GM23338 (cell line): ENCODE results near the gene GBF1. TPM values are rescaled to one million over a fixed set of nuclear protein-coding genes. Genes with fewer than 3 reads are reported as not detected.
"Not testable (repeated sequence)": the region's sequence is repeated elsewhere in the genome, so short reads cannot be mapped to it uniquely, and the experiment has no call there.

Experiments used
- ATAC-seq: fragments of 200-7000 bp; cut with Tn5 transposase; 3 replicates; pipeline ENCODE4 v1.9.1; 2020
- DNase-seq: peaks from one replicate; pipeline ENCODE4 v3.0.0-alpha.2; 2015; ENCODE audit warnings: low spot score
- H2AFZ ChIP-seq: fragments of 200-600 bp; sonication (generic); 2 replicates; pipeline ENCODE4 v1.8.0; 2016; ENCODE audit warnings: antibody characterized with exemption, mild to moderate bottlenecking, moderate library complexity
- H3F3A ChIP-seq: fragments of 200-600 bp; sonication (generic); replicated peaks from 2 replicates; pipeline ENCODE4 v1.8.0; 2017; ENCODE audit warnings: antibody characterized with exemption, mixed run types, low read depth
- H3K27ac ChIP-seq: fragments of 200-600 bp; sonication (generic); 2 replicates; pipeline ENCODE4 v1.6.1; 2016; ENCODE audit warnings: low read depth
- H3K27me3 ChIP-seq: fragments of 200-600 bp; sonication (generic); 2 replicates; pipeline ENCODE4 v1.8.0; 2016; ENCODE audit warnings: mild to moderate bottlenecking, mixed run types, moderate library complexity; ENCODE audit not compliant: insufficient read depth
- H3K36me3 ChIP-seq: fragments of 200-600 bp; sonication (generic); 2 replicates; pipeline ENCODE4 v1.8.0; 2016; ENCODE audit warnings: mild to moderate bottlenecking; ENCODE audit not compliant: insufficient read depth
- H3K4me1 ChIP-seq: fragments of 200-600 bp; sonication (generic); 2 replicates; pipeline ENCODE4 v1.8.0; 2016; ENCODE audit warnings: mild to moderate bottlenecking, moderate library complexity; ENCODE audit not compliant: insufficient read depth
- H3K4me2 ChIP-seq: fragments of 200-600 bp; sonication (generic); 2 replicates; pipeline ENCODE4 v1.7.1; 2017; ENCODE audit warnings: mixed run types
- H3K4me3 ChIP-seq: fragments of 200-600 bp; sonication (generic); 2 replicates; pipeline ENCODE4 v1.6.1; 2016; ENCODE audit warnings: mixed run types
- H3K79me2 ChIP-seq: fragments of 200-600 bp; sonication (generic); replicated peaks from 2 replicates; pipeline ENCODE4 v1.8.0; 2017; ENCODE audit warnings: mild to moderate bottlenecking; ENCODE audit not compliant: insufficient read depth
- H3K9me2 ChIP-seq: fragments of 200-600 bp; sonication (generic); 2 replicates; pipeline ENCODE4 v1.8.0; 2017; ENCODE audit not compliant: insufficient read depth
- H4K20me1 ChIP-seq: fragments of 200-600 bp; sonication (generic); replicated peaks from 2 replicates; pipeline ENCODE4 v1.8.0; 2017; ENCODE audit warnings: mild to moderate bottlenecking; ENCODE audit not compliant: insufficient read depth
- H3K27ac Mint-ChIP-seq: 2 replicates; pipeline ENCODE4 v1.8.0; 2020; ENCODE audit warnings: inconsistent platforms, mild to moderate bottlenecking, moderate library complexity, mixed read lengths
- H3K27me3 Mint-ChIP-seq: 3 replicates; pipeline ENCODE4 v1.8.0; 2022; ENCODE audit warnings: low read depth, mild to moderate bottlenecking, moderate library complexity, mixed read lengths, inconsistent platforms; ENCODE audit not compliant: insufficient read depth, poor library complexity
- H3K36me3 Mint-ChIP-seq: 3 replicates; pipeline ENCODE4 v1.8.0; 2021; ENCODE audit warnings: low read depth, mild to moderate bottlenecking, inconsistent platforms, moderate library complexity, mixed read lengths
- H3K4me1 Mint-ChIP-seq: 3 replicates; pipeline ENCODE4 v1.8.0; 2020; ENCODE audit warnings: mild to moderate bottlenecking, inconsistent platforms, mixed read lengths
- H3K4me3 Mint-ChIP-seq: 3 replicates; pipeline ENCODE4 v1.8.0; 2021; ENCODE audit warnings: moderate library complexity, mild to moderate bottlenecking, inconsistent platforms, mixed read lengths
- H3K9me3 Mint-ChIP-seq: 3 replicates; pipeline ENCODE4 v1.8.0; 2020; ENCODE audit warnings: moderate library complexity, mild to moderate bottlenecking, inconsistent platforms, mixed read lengths
- CREB1 ChIP-seq: fragments of 250-450 bp; sonication (Bioruptor Pico); IDR thresholded peaks from 2 replicates; pipeline ENCODE4 v1.5.0; 2020; ENCODE audit warnings: low read depth, mild to moderate bottlenecking, moderate library complexity
- JUNB ChIP-seq: IDR thresholded peaks from one replicate; pipeline ENCODE4 v1.6.1; 2016; ENCODE audit warnings: antibody characterized with exemption; ENCODE audit not compliant: unreplicated experiment
- NANOG ChIP-seq: IDR thresholded peaks from 2 replicates; pipeline ENCODE4 v1.6.1; 2016; ENCODE audit warnings: antibody characterized with exemption, borderline replicate concordance
- STAT1 ChIP-seq: IDR thresholded peaks from one replicate; pipeline ENCODE4 v1.6.1; 2016; ENCODE audit warnings: antibody characterized with exemption; ENCODE audit not compliant: unreplicated experiment
- ZNF114 ChIP-seq: fragments of 250-450 bp; sonication (Bioruptor Pico); IDR thresholded peaks from 2 replicates; pipeline ENCODE4 v1.5.0; 2020; ENCODE audit warnings: mild to moderate bottlenecking, moderate library complexity
- ZNF331 ChIP-seq: fragments of 250-450 bp; sonication (Bioruptor Pico); IDR thresholded peaks from 2 replicates; pipeline ENCODE4 v1.5.0; 2020; ENCODE audit warnings: low read depth, mild to moderate bottlenecking, moderate library complexity
- polyA plus RNA-seq: library from polyadenylated mRNA; unstranded; fragments of >200 nt; fragmentation: Nextera tagmentation; extraction: Ambion mirVana; gene quantifications from 2 replicates; pipeline ENCODE4 v1.2.1, GENCODE V29; 2016
- total RNA-seq: library from RNA; depleted of rRNA; stranded (reverse); fragments of >200 nt; shearing (Covaris generic); gene quantifications from 2 replicates; pipeline ENCODE4 v1.2.3, GENCODE V29; 2014
- TF ChIP-seq, protein P1 (sequence below): IDR thresholded peaks from one replicate; pipeline ENCODE4 v1.6.1; 2018; ENCODE audit warnings: antibody characterized with exemption; ENCODE audit not compliant: unreplicated experiment
- TF ChIP-seq, protein P2 (sequence below), 2 experiments: fragments of 200-600 bp in 1 of 2; sonication (generic) in 1 of 2; conservative IDR thresholded peaks; 2 replicates each; pipeline versions ENCODE4 v1.5.1 to v1.6.1; 2016 to 2017; ENCODE audit warnings: antibody characterized with exemption in 2 of 2, low read depth in 2 of 2, mild to moderate bottlenecking in 2 of 2, moderate library complexity in 1 of 2

GBF1 gene
- total and polyA plus RNA-seq, 2 experiments from 2014 or later: 6.5 to 27.2 TPM

GRCh38 chr10:102247734-102248133 lies 2.4 kb downstream of the GBF1 start:
- peaks cover 15% of the 10 kb centered on the region for H3K4me1 ChIP-seq
- ATAC-seq (no peak), DNase-seq (no peak)
- H3K27me3 ChIP-seq: peaks cover 13% of the 10 kb centered on the region
- no peak overlapping the region for H3K4me3 Mint-ChIP-seq
- no peak overlapping the region for H2AFZ ChIP-seq
- H3K9me3 Mint-ChIP-seq: no peaks in the 10 kb centered on the region; the same call in 2 of the 3 replicates
- no peaks in the 10 kb centered on the region for H3K36me3 ChIP-seq
- no peaks in the 10 kb centered on the region for H3F3A ChIP-seq
- no peaks in the 10 kb centered on the region for H3K9me2 ChIP-seq
- no peak overlapping the region for H3K4me2 ChIP-seq
- TF ChIP-seq, protein P1, sequence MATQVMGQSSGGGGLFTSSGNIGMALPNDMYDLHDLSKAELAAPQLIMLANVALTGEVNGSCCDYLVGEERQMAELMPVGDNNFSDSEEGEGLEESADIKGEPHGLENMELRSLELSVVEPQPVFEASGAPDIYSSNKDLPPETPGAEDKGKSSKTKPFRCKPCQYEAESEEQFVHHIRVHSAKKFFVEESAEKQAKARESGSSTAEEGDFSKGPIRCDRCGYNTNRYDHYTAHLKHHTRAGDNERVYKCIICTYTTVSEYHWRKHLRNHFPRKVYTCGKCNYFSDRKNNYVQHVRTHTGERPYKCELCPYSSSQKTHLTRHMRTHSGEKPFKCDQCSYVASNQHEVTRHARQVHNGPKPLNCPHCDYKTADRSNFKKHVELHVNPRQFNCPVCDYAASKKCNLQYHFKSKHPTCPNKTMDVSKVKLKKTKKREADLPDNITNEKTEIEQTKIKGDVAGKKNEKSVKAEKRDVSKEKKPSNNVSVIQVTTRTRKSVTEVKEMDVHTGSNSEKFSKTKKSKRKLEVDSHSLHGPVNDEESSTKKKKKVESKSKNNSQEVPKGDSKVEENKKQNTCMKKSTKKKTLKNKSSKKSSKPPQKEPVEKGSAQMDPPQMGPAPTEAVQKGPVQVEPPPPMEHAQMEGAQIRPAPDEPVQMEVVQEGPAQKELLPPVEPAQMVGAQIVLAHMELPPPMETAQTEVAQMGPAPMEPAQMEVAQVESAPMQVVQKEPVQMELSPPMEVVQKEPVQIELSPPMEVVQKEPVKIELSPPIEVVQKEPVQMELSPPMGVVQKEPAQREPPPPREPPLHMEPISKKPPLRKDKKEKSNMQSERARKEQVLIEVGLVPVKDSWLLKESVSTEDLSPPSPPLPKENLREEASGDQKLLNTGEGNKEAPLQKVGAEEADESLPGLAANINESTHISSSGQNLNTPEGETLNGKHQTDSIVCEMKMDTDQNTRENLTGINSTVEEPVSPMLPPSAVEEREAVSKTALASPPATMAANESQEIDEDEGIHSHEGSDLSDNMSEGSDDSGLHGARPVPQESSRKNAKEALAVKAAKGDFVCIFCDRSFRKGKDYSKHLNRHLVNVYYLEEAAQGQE: no peak
- no peak for TF ChIP-seq ZNF331 (CRISPR knock-in tag)
- TF ChIP-seq CREB1 (CRISPR knock-in tag): no peak
- TF ChIP-seq STAT1: no peak
- TF ChIP-seq JUNB: no peak
- TF ChIP-seq ZNF114: no peak
- peaks cover 10% of the 10 kb centered on the region for H3K27me3 Mint-ChIP-seq
- no peaks in the 10 kb centered on the region; the same call in 2 of the 3 replicates for H3K36me3 Mint-ChIP-seq
- no peak overlapping the region for H3K27ac ChIP-seq
- H4K20me1 ChIP-seq: peaks cover 44% of the 10 kb centered on the region
- no peak overlapping the region for H3K4me3 ChIP-seq
- H3K27ac Mint-ChIP-seq: no peak overlapping the region
- peaks cover 18% of the 10 kb centered on the region for H3K4me1 Mint-ChIP-seq
- peaks cover 68% of the 10 kb centered on the region for H3K79me2 ChIP-seq

- peaks cover 55% of the 10 kb centered on the region for H4K20me1 ChIP-seq
Measured at GRCh38 chr10:102252508-102252907, 7.2 kb downstream of the GBF1 start.

DNA sequence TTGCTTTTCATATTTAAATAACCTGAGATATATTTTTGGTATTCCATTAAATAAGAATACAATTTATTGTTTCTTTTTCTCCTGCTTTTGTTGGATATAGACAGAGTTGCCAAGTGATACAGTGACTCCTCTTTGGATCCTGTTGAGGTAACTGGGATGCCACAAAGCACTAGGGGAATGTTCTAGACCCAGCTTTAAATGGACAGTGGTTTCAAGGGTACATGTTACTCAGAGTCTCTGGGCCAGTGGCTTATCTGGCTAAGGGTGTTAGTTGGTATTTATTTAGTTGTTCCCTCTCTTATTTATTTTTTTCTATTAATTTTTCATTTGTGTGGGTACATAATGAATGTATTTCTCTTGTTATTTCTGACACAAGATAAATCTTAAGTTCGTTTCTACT lies 9.1 kb downstream of the GBF1 start:
- Mint-ChIP-seq H3K36me3 (peaks cover under 1% of the 10 kb centered on the region; the same call in 1 of the 3 replicates), H3K27ac (no peak overlapping the region), H3K4me3 (no peak overlapping the region), H3K9me3 (no peaks in the 10 kb centered on the region), H3K27me3 (no peaks in the 10 kb centered on the region), H3K4me1 (no peaks in the 10 kb centered on the region)
- Histone ChIP-seq H2AFZ (no peak overlapping the region), H3K9me2 (no peaks in the 10 kb centered on the region), H3K4me3 (no peak overlapping the region), H4K20me1 (peaks cover 37% of the 10 kb centered on the region), H3F3A (no peaks in the 10 kb centered on the region), H3K79me2 (peaks cover 68% of the 10 kb centered on the region), H3K27me3 (no peaks in the 10 kb centered on the region), H3K36me3 (no peaks in the 10 kb centered on the region), H3K4me2 (no peak overlapping the region), H3K27ac (no peak overlapping the region), H3K4me1 (no peaks in the 10 kb centered on the region)
- ATAC-seq (no peak), DNase-seq (no peak)
- TF ChIP-seq, protein P2, sequence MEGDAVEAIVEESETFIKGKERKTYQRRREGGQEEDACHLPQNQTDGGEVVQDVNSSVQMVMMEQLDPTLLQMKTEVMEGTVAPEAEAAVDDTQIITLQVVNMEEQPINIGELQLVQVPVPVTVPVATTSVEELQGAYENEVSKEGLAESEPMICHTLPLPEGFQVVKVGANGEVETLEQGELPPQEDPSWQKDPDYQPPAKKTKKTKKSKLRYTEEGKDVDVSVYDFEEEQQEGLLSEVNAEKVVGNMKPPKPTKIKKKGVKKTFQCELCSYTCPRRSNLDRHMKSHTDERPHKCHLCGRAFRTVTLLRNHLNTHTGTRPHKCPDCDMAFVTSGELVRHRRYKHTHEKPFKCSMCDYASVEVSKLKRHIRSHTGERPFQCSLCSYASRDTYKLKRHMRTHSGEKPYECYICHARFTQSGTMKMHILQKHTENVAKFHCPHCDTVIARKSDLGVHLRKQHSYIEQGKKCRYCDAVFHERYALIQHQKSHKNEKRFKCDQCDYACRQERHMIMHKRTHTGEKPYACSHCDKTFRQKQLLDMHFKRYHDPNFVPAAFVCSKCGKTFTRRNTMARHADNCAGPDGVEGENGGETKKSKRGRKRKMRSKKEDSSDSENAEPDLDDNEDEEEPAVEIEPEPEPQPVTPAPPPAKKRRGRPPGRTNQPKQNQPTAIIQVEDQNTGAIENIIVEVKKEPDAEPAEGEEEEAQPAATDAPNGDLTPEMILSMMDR (conservative IDR thresholded peaks at IDR 0.05; ENCODE audit: low read depth in 2 of 2): no peak
- no peak for TF ChIP-seq JUNB
- no peak for TF ChIP-seq NANOG
- no peak for TF ChIP-seq ZNF331 (CRISPR knock-in tag)
- TF ChIP-seq, protein P1: no peak
- TF ChIP-seq STAT1: no peak

More at GRCh38 chr10:102252508-102252907, 7.2 kb downstream of the GBF1 start:
- H3K9me3 Mint-ChIP-seq, DNase-seq, H3K4me3 ChIP-seq, H3K27me3 ChIP-seq, H3K27ac ChIP-seq, H2AFZ ChIP-seq, H3K36me3 ChIP-seq, H3K4me2 ChIP-seq, H3F3A ChIP-seq, H3K36me3 Mint-ChIP-seq, H3K9me2 ChIP-seq, ATAC-seq, H3K27ac Mint-ChIP-seq, H3K4me1 ChIP-seq, H3K4me1 Mint-ChIP-seq, H3K4me3 Mint-ChIP-seq, H3K27me3 Mint-ChIP-seq: not testable (repeated sequence)
- peaks cover 83% of the 10 kb centered on the region for H3K79me2 ChIP-seq
